ENCODE results near the gene AUTS2.

DNA sequence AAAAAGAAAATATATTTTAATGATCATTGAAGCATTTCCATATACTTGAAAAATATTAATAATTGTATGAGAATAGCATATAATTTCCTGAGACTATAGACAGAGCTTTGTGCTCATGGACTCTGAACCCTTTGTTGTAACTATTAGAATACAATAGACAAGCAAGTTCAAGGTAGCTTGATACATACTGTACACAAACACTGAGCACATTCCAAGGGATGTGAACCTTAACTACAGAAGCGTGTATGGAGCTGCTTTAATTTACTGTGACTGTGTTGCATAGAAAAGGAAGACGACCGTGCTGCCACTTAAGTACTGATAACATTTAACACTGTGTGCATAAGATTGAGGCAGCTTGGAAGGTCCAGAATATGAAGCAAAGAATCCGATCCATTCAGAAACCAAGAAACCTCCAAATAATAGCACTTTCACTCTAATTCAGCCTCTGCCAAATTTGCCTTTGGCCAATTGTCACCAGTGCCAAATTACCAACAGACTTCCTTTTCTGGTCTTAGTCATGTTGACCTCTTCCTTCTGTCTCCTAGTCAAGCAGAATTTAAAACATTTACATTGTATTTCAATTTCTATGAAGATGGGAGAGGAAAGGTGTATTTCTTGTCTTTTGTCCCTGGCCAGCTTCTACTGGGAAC is 967.6 kb downstream of the AUTS2 start:
- TF ChIP-seq, protein P1, sequence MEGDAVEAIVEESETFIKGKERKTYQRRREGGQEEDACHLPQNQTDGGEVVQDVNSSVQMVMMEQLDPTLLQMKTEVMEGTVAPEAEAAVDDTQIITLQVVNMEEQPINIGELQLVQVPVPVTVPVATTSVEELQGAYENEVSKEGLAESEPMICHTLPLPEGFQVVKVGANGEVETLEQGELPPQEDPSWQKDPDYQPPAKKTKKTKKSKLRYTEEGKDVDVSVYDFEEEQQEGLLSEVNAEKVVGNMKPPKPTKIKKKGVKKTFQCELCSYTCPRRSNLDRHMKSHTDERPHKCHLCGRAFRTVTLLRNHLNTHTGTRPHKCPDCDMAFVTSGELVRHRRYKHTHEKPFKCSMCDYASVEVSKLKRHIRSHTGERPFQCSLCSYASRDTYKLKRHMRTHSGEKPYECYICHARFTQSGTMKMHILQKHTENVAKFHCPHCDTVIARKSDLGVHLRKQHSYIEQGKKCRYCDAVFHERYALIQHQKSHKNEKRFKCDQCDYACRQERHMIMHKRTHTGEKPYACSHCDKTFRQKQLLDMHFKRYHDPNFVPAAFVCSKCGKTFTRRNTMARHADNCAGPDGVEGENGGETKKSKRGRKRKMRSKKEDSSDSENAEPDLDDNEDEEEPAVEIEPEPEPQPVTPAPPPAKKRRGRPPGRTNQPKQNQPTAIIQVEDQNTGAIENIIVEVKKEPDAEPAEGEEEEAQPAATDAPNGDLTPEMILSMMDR (IDR thresholded peaks at IDR 0.05; ENCODE audit: low read depth, low read length, missing input control), result no peak
- TF ChIP-seq, protein P2, sequence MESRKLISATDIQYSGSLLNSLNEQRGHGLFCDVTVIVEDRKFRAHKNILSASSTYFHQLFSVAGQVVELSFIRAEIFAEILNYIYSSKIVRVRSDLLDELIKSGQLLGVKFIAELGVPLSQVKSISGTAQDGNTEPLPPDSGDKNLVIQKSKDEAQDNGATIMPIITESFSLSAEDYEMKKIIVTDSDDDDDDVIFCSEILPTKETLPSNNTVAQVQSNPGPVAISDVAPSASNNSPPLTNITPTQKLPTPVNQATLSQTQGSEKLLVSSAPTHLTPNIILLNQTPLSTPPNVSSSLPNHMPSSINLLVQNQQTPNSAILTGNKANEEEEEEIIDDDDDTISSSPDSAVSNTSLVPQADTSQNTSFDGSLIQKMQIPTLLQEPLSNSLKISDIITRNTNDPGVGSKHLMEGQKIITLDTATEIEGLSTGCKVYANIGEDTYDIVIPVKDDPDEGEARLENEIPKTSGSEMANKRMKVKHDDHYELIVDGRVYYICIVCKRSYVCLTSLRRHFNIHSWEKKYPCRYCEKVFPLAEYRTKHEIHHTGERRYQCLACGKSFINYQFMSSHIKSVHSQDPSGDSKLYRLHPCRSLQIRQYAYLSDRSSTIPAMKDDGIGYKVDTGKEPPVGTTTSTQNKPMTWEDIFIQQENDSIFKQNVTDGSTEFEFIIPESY (IDR thresholded peaks at IDR 0.05), result no peak
